ENCODE results near the gene MICAL3. TPM values are rescaled to one million over a fixed set of nuclear protein-coding genes. Genes with fewer than 3 reads are reported as not detected.
"Not testable (repeated sequence)": the region's sequence is repeated elsewhere in the genome, so short reads cannot be mapped to it uniquely, and the experiment has no call there.

Gene MICAL3
- total and polyA plus RNA-seq, 5 donors = 30.4 to 105 (median 72.5) TPM

GRCh38 chr22:18059473-18059872, 35.1 kb upstream of the MICAL3 start:
- no peak for DNase-seq
- Histone ChIP-seq H3K4me1 (ENCODE audit: control insufficient read depth, insufficient read depth, low read length) (peaks cover 8% of the 10 kb centered on the region), H3K27ac (ENCODE audit: low read length) (no peak overlapping the region), H3K9me3 (ENCODE audit: control insufficient read depth, low read length) (no peaks in the 10 kb centered on the region), H3K4me3 (ENCODE audit: low read length) (no peak overlapping the region), H3K27me3 (ENCODE audit: control insufficient read depth, insufficient read depth) (no peaks in the 10 kb centered on the region)
- intact Hi-C loops (cut with DNase I) = no loop called here
- 96% methylated on average over 3 of the region's 3 CpGs for WGBS
- no peak for ATAC-seq

- intact Hi-C loops (cut with DNase I) = no loop called here
- DNase-seq (no peak), ATAC-seq (no peak)
- no peaks in the 10 kb centered on the region for H3K9me3 ChIP-seq (ENCODE audit: control insufficient read depth, low read length)
- 66% methylated on average over 5 of the region's 5 CpGs for WGBS
- no peak overlapping the region for H3K27ac ChIP-seq (ENCODE audit: low read length)
- H3K27me3 ChIP-seq (ENCODE audit: control insufficient read depth, insufficient read depth) = no peaks in the 10 kb centered on the region
- H3K4me3 ChIP-seq (ENCODE audit: low read length) = no peak overlapping the region
- peaks cover 8% of the 10 kb centered on the region for H3K4me1 ChIP-seq (ENCODE audit: control insufficient read depth, insufficient read depth, low read length)
These were observed 34.7 kb upstream of the MICAL3 start for GRCh38 chr22:18059094-18059417.

- no peak overlapping the region for H3K4me3 ChIP-seq (ENCODE audit: low read length)
- no peaks in the 10 kb centered on the region for H3K9me3 ChIP-seq (ENCODE audit: control insufficient read depth, low read length)
- peaks cover 8% of the 10 kb centered on the region for H3K4me1 ChIP-seq (ENCODE audit: control insufficient read depth, insufficient read depth, low read length)
- H3K27ac ChIP-seq (ENCODE audit: low read length) = no peak overlapping the region
- WGBS = 98% methylated on average over 7 of the region's 7 CpGs
- ATAC-seq (no peak), DNase-seq (no peak)
- intact Hi-C loops (cut with DNase I) = no loop called here
- no peaks in the 10 kb centered on the region for H3K27me3 ChIP-seq (ENCODE audit: control insufficient read depth, insufficient read depth)
These were observed 34.2 kb upstream of the MICAL3 start for GRCh38 chr22:18058371-18059093.

GRCh38 chr22:18057568-18058209, 33.3 kb upstream of the MICAL3 start:
- intact Hi-C loops (cut with DNase I) = no loop called here
- Histone ChIP-seq H3K4me3 (ENCODE audit: low read length) (no peak overlapping the region), H3K27me3 (ENCODE audit: control insufficient read depth, insufficient read depth) (no peaks in the 10 kb centered on the region), H3K9me3 (ENCODE audit: control insufficient read depth, low read length) (no peaks in the 10 kb centered on the region), H3K4me1 (ENCODE audit: control insufficient read depth, insufficient read depth, low read length) (peaks cover 8% of the 10 kb centered on the region), H3K27ac (ENCODE audit: low read length) (no peak overlapping the region)
- ATAC-seq = peak; percentile 81 to 84
- DNase-seq = peak in 2 of 3 donors; percentile 83 to 85
- WGBS = 55% methylated on average over 4 of the region's 4 CpGs

GRCh38 chr22:18056807-18057474, 32.6 kb upstream of the MICAL3 start:
- Histone ChIP-seq H3K4me3 (ENCODE audit: low read length) (no peak overlapping the region), H3K27me3 (ENCODE audit: control insufficient read depth, insufficient read depth) (no peaks in the 10 kb centered on the region), H3K27ac (ENCODE audit: low read length) (peak overlapping the region; percentile 30), H3K4me1 (ENCODE audit: control insufficient read depth, insufficient read depth, low read length) (peaks cover 8% of the 10 kb centered on the region), H3K9me3 (ENCODE audit: control insufficient read depth, low read length) (no peaks in the 10 kb centered on the region)
- intact Hi-C loops (cut with DNase I) = no loop called here
- DNase-seq (no peak), ATAC-seq (no peak)
- WGBS = 88% methylated on average over 10 of the region's 10 CpGs

GRCh38 chr22:18056161-18056666, 31.9 kb upstream of the MICAL3 start:
- WGBS = 63% methylated on average over 4 of the region's 4 CpGs
- H3K4me1 ChIP-seq (ENCODE audit: control insufficient read depth, insufficient read depth, low read length) = peaks cover 8% of the 10 kb centered on the region
- no peak for DNase-seq
- peak overlapping the region; percentile 74 for H3K27ac ChIP-seq (ENCODE audit: low read length)
- H3K27me3 ChIP-seq (ENCODE audit: control insufficient read depth, insufficient read depth) = no peaks in the 10 kb centered on the region
- intact Hi-C loops (cut with DNase I) = no loop called here
- no peaks in the 10 kb centered on the region for H3K9me3 ChIP-seq (ENCODE audit: control insufficient read depth, low read length)
- peak; percentile 35 to 65 for ATAC-seq
- H3K4me3 ChIP-seq (ENCODE audit: low read length) = no peak overlapping the region

GRCh38 chr22:18055619-18056160, 31.3 kb upstream of the MICAL3 start:
- intact Hi-C loops (cut with DNase I) = no loop called here
- no peaks in the 10 kb centered on the region for H3K9me3 ChIP-seq (ENCODE audit: control insufficient read depth, low read length)
- H3K27me3 ChIP-seq (ENCODE audit: control insufficient read depth, insufficient read depth) = no peaks in the 10 kb centered on the region
- no peak overlapping the region for H3K4me3 ChIP-seq (ENCODE audit: low read length)
- DNase-seq (no peak), ATAC-seq (no peak)
- H3K4me1 ChIP-seq (ENCODE audit: control insufficient read depth, insufficient read depth, low read length) = peaks cover 8% of the 10 kb centered on the region
- peak overlapping the region; percentile 74 for H3K27ac ChIP-seq (ENCODE audit: low read length)
- 65% methylated on average over 7 of the region's 7 CpGs for WGBS

GRCh38 chr22:18053216-18053946, 29.0 kb upstream of the MICAL3 start:
- ATAC-seq; intact Hi-C loops (cut with DNase I); DNase-seq; H3K27ac ChIP-seq (ENCODE audit: low read length); H3K4me3 ChIP-seq (ENCODE audit: low read length); H3K27me3 ChIP-seq (ENCODE audit: control insufficient read depth, insufficient read depth); H3K9me3 ChIP-seq (ENCODE audit: control insufficient read depth, low read length); H3K4me1 ChIP-seq (ENCODE audit: control insufficient read depth, insufficient read depth, low read length): not testable (repeated sequence)
- 92% methylated on average over 44 of the region's 49 CpGs for WGBS

GRCh38 chr22:18051113-18051512, 26.8 kb upstream of the MICAL3 start:
- H3K4me1 ChIP-seq (ENCODE audit: control insufficient read depth, insufficient read depth, low read length); H3K27me3 ChIP-seq (ENCODE audit: control insufficient read depth, insufficient read depth); ATAC-seq; H3K27ac ChIP-seq (ENCODE audit: low read length); H3K4me3 ChIP-seq (ENCODE audit: low read length); intact Hi-C loops (cut with DNase I); H3K9me3 ChIP-seq (ENCODE audit: control insufficient read depth, low read length); DNase-seq: not testable (repeated sequence)
- 83% methylated on average over 12 of the region's 12 CpGs for WGBS

GRCh38 chr22:18050065-18050464, 25.7 kb upstream of the MICAL3 start:
- H3K27me3 ChIP-seq (ENCODE audit: control insufficient read depth, insufficient read depth) = no peaks in the 10 kb centered on the region
- peaks cover 3% of the 10 kb centered on the region for H3K4me1 ChIP-seq (ENCODE audit: control insufficient read depth, insufficient read depth, low read length)
- DNase-seq = no peak
- H3K27ac ChIP-seq (ENCODE audit: low read length) = no peak overlapping the region
- no peaks in the 10 kb centered on the region for H3K9me3 ChIP-seq (ENCODE audit: control insufficient read depth, low read length)
- intact Hi-C loops (cut with DNase I) = no loop called here
- no peak for ATAC-seq
- 68% methylated on average over 5 of the region's 5 CpGs for WGBS
- H3K4me3 ChIP-seq (ENCODE audit: low read length) = no peak overlapping the region

All from right cardiac atrium (tissue), 5 donors.